ENCODE measurements around the gene SCTR.

Gene SCTR

GRCh38 chr2:119522671-119523070 is 1.6 kb downstream of the SCTR start:
- DNase-seq = no peak

DNA sequence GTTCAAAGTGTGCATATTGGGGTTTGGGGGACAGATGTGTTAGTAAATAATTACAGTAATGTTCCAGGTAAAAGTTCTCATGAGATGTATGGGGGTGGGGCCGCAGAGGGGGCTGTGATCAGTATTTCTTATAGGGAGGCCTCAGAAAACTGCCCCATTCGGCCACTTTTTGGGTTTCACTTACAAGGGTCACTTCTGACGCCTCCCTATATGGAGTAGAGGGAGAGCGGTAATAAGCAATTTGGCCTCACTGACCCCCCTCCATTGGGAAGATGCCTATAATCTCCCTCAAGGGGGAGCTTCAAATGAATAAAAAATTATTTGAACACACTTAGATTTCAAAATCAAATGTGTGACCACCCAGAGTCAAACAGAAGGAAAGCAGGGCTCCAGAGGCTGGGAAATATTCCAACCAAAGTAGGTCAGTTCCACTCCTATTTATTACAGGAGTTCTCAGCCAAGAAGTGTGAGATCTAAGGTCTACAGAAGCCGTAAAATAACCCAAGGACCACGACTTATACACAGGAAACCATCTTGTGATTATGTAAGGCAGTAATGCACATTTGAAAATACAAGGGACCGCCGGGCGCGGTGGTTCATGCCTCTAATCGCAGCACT is 2.7 kb downstream of the SCTR start:
- DNase-seq = no peak

DNA sequence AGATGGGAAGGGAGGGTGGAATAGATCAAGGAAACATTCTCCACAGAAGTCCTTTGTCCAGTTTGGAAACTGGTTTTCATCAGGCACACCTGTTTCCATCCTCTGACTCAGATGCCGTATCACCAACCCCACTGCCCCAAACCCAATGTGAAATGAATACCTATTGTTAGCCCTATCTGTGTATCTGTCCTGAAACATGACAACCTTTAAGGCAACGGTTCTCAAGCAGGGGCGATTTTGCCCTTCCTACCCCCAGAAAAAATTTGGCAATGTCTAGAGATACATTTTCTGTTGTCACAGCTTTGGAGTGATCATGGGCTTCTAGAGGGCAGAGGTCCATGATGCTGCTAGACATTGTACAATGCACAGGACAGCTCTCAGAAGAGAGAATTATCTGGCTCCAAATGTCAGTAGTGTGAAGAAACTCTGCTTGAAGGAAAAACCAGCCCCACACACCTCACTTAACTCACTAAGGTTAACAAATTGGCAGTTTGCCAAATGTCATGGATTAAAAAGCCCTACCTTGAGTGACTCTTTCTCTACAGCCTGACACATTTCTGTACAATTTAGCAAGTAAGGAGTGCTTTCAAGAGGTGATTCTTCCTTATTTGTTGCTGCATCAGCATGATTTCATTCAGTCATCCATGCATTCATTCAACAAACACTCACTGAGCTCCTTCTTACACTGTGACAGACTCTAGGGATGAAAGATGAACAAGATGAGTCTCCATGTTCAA is 3.4 kb downstream of the SCTR start:
- DNase-seq = no peak

- no peak for DNase-seq
These were observed 5.2 kb downstream of the SCTR start for GRCh38 chr2:119519057-119519408.

DNA sequence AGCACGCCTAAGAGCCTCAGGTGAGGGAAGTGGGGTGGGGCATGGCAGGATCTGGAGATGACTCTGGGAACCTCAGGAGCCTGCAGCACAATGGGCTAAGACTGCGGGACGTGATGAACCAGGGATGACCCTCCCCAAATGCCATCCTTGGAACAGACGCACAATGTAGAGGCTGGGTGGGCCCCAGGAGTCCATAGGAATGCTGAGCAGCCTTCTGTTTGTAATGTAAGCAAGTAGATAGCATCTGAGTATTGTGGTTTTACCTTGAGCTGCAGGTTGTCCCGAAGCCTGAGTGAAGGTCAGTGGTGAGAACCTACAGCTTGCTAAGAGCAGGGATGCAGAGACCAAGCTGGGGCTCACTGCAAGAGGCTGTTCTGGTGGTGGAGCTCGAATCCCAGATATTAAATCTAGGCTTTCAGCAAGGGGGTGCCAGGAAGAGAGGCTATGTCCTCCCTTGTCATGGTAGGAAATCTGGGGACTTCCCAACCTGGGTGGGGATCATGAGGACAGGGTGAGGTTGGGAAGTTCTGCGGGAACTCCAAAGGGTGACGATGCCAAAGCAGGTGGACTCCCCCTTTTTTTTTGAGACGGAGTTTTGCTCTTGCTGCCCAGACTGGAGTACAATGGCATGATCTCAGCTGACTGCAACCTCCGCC is 5.8 kb downstream of the SCTR start:
- DNase-seq = no peak

DNA sequence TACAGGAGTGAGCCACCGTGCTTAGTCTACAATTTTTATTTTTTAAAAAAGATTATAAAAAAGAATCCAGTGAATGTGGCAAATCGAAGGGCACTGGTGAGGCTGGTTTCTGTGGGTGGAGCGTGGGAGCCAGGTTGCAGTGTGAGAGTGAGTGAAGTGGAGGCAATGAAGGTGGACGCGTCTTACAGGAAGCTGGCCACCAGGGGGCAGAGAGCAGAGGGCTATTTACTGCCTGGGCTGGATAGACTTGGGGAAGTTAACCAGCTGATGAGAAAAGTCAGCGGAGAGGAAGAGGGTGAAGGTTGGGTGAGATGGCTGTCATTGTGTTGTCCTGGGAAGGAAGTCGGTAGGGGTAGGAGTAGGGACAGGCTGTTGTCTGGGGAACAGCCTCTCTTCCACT is 6.8 kb downstream of the SCTR start:
- DNase-seq = no peak

DNA sequence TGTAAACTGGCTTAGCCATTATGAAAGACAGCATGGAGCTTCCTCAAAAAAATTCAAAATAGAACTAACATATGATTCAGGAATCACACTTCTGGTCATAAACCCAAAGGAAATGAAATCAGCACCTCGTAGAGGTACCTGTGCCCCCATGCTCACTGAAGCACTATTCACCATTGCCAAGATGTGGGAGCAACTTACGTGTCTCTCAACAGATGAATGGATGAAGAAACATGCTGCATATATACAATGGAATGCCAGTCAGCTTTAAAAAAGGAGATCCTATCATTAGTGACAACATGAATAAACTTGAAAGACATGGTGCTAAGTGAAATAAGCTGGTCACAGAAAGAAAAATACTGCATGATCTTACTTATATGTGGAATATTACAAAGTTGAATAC is 8.2 kb downstream of the SCTR start:
- DNase-seq = no peak

- DNase-seq = no peak
These were observed 10.5 kb downstream of the SCTR start for GRCh38 chr2:119513832-119514231.

DNA sequence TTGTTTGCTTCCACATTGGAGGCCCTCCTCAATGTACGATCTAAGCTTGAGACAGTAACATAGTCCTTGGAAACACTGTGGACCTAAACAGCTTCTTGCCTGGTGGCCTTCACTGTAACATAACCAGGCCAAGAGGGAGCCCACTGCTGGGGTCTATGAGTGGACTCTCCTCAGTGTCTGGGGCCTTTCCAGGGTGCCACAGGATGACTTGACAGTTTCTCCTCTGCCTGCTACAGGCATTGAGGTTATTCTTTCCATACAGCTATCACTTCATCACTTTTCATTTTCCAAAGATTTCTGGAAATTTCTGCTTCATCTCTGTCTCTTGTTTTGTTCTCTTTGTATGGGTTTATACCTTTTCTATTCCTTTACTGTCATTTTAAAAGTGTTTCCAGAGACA is 11.3 kb downstream of the SCTR start:
- DNase-seq = no peak

GRCh38 chr2:119511989-119512388 is 12.3 kb downstream of the SCTR start:
- no peak for DNase-seq

DNA sequence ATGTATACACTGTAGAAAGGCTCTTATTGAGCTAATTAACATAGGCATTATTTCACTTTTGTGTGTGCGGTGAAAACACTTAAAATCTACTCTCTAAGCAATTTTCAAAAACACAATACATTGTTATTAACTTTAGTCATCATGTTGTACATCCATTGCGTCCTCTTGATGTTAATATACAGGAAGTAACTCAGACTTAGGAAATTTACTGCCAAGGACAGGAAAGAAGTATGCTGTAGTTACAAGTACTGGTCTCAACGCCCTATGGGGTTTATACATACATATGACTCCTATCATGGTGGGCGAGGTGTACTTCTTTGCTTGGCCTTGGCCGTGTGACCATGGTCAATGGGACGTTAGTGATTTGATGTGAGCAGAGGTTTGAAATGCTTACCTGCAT is 15.5 kb downstream of the SCTR start:
- no peak for DNase-seq

GRCh38 chr2:119496682-119497081 is 27.6 kb downstream of the SCTR start:
- DNase-seq = no peak

- DNase-seq = no peak
These were observed 28.3 kb downstream of the SCTR start for GRCh38 chr2:119495948-119496347.

- DNase-seq = no peak
These were observed 30.0 kb downstream of the SCTR start for GRCh38 chr2:119494163-119494790.

- no peak for DNase-seq
These were observed 32.3 kb downstream of the SCTR start for GRCh38 chr2:119491776-119492525.

GRCh38 chr2:119490653-119491195 is 33.6 kb downstream of the SCTR start:
- DNase-seq = no peak

- no peak for DNase-seq
These were observed 34.2 kb downstream of the SCTR start for GRCh38 chr2:119490106-119490505.

- DNase-seq = no peak
These were observed 34.9 kb downstream of the SCTR start for GRCh38 chr2:119489232-119489952.

DNA sequence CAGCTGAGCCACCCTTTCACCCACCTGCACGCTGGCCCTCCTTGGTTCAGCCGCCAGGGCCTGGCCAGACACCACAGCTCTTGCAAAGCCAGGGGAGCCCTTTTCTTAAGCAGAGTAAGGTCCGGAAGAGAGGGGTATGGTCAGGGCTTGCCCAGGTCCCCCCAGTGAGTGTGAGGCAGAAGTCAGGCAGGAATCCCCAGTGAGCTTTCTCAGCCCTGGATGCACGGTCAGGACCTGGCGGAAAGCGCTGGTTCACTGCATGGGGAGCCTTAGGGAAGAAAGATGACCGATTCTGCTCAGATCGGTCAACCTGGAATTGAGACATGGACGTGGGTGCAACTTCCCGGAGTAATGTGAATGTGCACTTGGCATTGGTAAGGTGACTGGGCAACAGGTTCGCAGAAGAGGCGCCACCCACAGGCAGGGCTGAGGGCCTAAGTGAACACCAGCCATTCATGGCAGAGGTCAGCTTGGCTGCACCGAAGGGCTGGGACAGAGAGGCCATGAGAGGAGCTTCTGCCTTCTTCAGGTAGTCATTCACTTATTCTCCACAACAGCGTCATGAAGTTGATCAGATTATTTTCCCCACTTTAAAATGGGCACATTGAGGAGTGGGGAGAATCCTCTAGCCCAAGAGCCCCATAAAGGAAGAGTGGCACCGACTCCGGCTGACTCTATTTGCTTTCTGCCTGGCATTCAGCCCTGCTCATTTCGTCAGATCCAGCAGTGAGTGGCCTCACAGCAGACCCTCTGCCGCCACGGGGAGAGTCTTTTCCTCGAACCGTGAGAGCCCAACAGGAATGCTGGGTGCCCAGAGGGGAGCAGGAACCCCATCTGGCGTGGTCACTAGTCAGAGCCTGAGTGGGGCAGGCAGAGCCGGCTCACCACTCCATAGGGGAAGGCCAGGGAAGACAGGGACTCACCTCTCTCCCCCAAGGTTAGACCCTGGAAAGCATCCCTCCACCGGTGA is 35.8 kb downstream of the SCTR start:
- no peak for DNase-seq

DNA sequence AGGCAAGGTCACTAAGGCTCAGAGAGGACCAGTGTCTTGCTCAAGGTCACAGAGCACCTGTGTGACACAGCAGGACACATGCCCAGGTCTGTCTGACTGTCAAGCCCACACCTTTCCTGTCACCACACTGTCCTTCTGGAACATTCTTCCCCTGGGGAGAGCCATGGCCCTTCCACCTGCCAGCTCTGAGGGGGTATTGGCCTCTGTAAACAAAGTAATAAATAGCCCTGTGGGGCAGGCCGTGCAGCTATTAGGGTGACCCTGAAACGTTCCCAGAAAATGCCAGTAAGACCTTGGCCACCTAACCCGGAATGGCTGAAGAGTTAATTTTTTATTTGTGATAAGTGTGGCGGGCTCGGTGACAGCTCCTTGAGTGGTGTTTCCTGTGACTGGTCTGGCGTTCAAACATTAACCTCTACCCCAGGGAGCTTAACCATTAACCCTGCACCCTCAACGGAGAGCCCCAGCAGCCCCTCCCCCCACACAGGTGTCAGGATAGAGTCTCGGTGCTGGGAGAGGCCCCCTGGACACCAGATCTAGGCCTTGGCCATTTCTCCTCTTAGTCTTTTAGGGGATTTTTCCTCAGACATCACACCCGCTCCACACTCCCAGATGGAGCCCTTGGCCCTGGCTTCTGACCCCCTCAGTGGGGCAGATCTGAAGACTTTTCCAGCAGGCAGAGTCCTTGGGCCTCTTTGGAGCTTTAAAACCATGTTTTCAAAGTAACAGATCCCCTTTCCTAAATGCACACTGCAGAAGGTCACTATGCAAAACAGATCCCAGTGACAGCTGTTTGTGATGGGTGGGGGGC is 36.6 kb downstream of the SCTR start:
- no peak for DNase-seq

Data from activated gamma-delta T cell (primary cell).